B cell (primary cell): ENCODE measurements around the gene PRXL2B. TPM values are rescaled to one million over a fixed set of nuclear protein-coding genes. Genes with fewer than 3 reads are reported as not detected.
A peak's percentile ranks its signal among the peaks of the same experiment; 100 is the strongest.

Experiments used
- ATAC-seq: fragments of 200-7000 bp; cut with Tn5 transposase; one replicate; pipeline ENCODE4 v1.10.0; 2021; ENCODE audit warnings: low read depth, mild to moderate bottlenecking, moderate number of reproducible peaks, moderate library complexity
- CTCF ChIA-PET: fragments of 350-600 bp; sonication (Branson Sonifier 250); formaldehyde crosslinking; loops from one replicate; lab custom pipeline; 2021; ENCODE audit warnings: antibody characterized with exemption, inconsistent platforms; lab: Charles Lee
- POLR2A ChIA-PET: fragments of 350-600 bp; sonication (Branson Sonifier 250); formaldehyde crosslinking; loops from one replicate; lab custom pipeline; 2021; ENCODE audit warnings: antibody characterized with exemption; lab: Charles Lee
- DNase-seq: peaks from one replicate; pipeline ENCODE4 v3.0.0; 2013
- H2AFZ ChIP-seq: 2 replicates; pipeline ENCODE4 v1.6.1; 2012; ENCODE audit warnings: mild to moderate bottlenecking, low read depth, low read length; ENCODE audit not compliant: insufficient read depth, poor library complexity, severe bottlenecking
- H3K27ac ChIP-seq, 2 donors: 1 replicate in 1 of 2; 2 replicates in 1 of 2; pipeline ENCODE4 v1.5.1; 2012 to 2013; ENCODE audit warnings: low read length in 2 of 2, mild to moderate bottlenecking in 2 of 2, moderate library complexity in 1 of 2
- H3K27me3 ChIP-seq, 4 experiments: fragments of 200-600 bp in 1 of 4; sonication (generic) in 1 of 4; replicated peaks in 1 of 4; 1 replicate in 2 of 4; 2 replicates in 2 of 4; pipeline versions ENCODE4 v1.6.1 to v1.7.0; 2013 to 2016; ENCODE audit warnings: low read length in 3 of 4, mild to moderate bottlenecking in 2 of 4, mixed read lengths in 1 of 4, moderate library complexity in 1 of 4; ENCODE audit not compliant: insufficient read depth in 4 of 4, control insufficient read depth in 3 of 4; ENCODE audit errors: control extremely low read depth in 1 of 4
- H3K36me3 ChIP-seq, 2 experiments: replicated peaks in 1 of 2; 1 replicate in 1 of 2; 2 replicates in 1 of 2; pipeline versions ENCODE4 v1.6.1 to v1.7.1; 2013; ENCODE audit warnings: low read length in 1 of 2; ENCODE audit not compliant: insufficient read depth in 2 of 2, control insufficient read depth in 1 of 2; ENCODE audit errors: control extremely low read depth in 1 of 2, extremely low read depth in 1 of 2
- H3K4me1 ChIP-seq, 2 donors: fragments of 200-600 bp in 1 of 2; sonication (generic) in 1 of 2; 1 replicate in 1 of 2; 2 replicates in 1 of 2; pipeline versions ENCODE4 v1.5.1 to v1.6.1; 2013 to 2017; ENCODE audit warnings: low read length in 2 of 2; ENCODE audit not compliant: control insufficient read depth in 2 of 2, insufficient read depth in 2 of 2
- H3K4me2 ChIP-seq: replicated peaks from 2 replicates; pipeline ENCODE3; 2012; ENCODE audit warnings: mild to moderate bottlenecking, low read depth, low read length; ENCODE audit not compliant: poor library complexity, severe bottlenecking
- H3K4me3 ChIP-seq, 5 experiments: fragments of 200-600 bp in 1 of 5; sonication (generic) in 1 of 5; 1 replicate in 3 of 5; 2 replicates in 2 of 5; pipeline versions ENCODE4 v1.5.1 to v1.7.0; 2011 to 2016; ENCODE audit warnings: low read length in 4 of 5, mild to moderate bottlenecking in 4 of 5, low read depth in 2 of 5, control low read depth in 1 of 5, moderate library complexity in 1 of 5; ENCODE audit not compliant: insufficient read depth in 1 of 5; ENCODE audit errors: control extremely low read depth in 1 of 5, extremely low read depth in 1 of 5
- H3K79me2 ChIP-seq: fragments of 200-600 bp; sonication (generic); one replicate; pipeline ENCODE4 v1.6.0; 2016; ENCODE audit warnings: low read length; ENCODE audit not compliant: control insufficient read depth, insufficient read depth
- H3K9ac ChIP-seq: fragments of 200-600 bp; sonication (generic); 2 replicates; pipeline ENCODE4 v1.6.1; 2017; ENCODE audit warnings: mild to moderate bottlenecking, low read length, moderate library complexity
- H3K9me3 ChIP-seq, 3 donors: one replicate each; pipeline versions ENCODE4 v1.6.1 to v1.7.1; 2013; ENCODE audit warnings: low read length in 2 of 3; ENCODE audit not compliant: control insufficient read depth in 2 of 3, insufficient read depth in 1 of 3; ENCODE audit errors: control extremely low read depth in 1 of 3
- H4K20me1 ChIP-seq: 2 replicates; pipeline ENCODE4 v1.6.0; 2012; ENCODE audit warnings: mild to moderate bottlenecking, low read length; ENCODE audit not compliant: insufficient read depth, control insufficient read depth, poor library complexity, severe bottlenecking
- H3K27ac Mint-ChIP-seq: one replicate; pipeline ENCODE4 v1.8.0; 2021; ENCODE audit warnings: mixed read lengths
- H3K27me3 Mint-ChIP-seq: one replicate; pipeline ENCODE4 v1.8.0; 2021; ENCODE audit warnings: mixed read lengths
- H3K4me1 Mint-ChIP-seq: one replicate; pipeline ENCODE4 v1.8.0; 2021; ENCODE audit warnings: mixed read lengths
- H3K4me3 Mint-ChIP-seq: one replicate; pipeline ENCODE4 v1.8.0; 2021; ENCODE audit warnings: mixed read lengths
- H3K9me3 Mint-ChIP-seq: one replicate; pipeline ENCODE4 v1.8.0; 2022; ENCODE audit warnings: mixed read lengths; ENCODE audit not compliant: insufficient read depth
- EZH2 ChIP-seq: IDR thresholded peaks from 2 replicates; pipeline ENCODE4 v1.6.1; 2012; ENCODE audit warnings: borderline replicate concordance, low read depth, mild to moderate bottlenecking, moderate library complexity, low read length; ENCODE audit not compliant: insufficient read depth, poor library complexity, severe bottlenecking
- WGBS: methylation state at CpG from one replicate; pipeline ENCODE4 v1.1.5; 2013; ENCODE audit warnings: missing lambda C conversion rate; ENCODE audit not compliant: insufficient coverage; 5-methylcytosine and 5-hydroxymethylcytosine counted together
- intact Hi-C: fragments of 100-400 bp; cut with micrococcal nuclease; formaldehyde crosslinking; loops from one replicate; pipeline ENCODE4 v1.10.0; 2022
- polyA plus RNA-seq: library from polyadenylated mRNA; depleted of rRNA; stranded (reverse); fragments of >200 nt; gene quantifications from 2 replicates; pipeline ENCODE4 v1.2.3, GENCODE V29; 2012
- total RNA-seq, 2 donors: library from RNA; stranded (reverse); fragments of 120-200 nt in 1 of 2; gene quantifications; 1 replicate in 1 of 2; 2 replicates in 1 of 2; pipeline versions ENCODE4 v1.2.3 to v1.2.4, GENCODE V29; 2013 to 2022
- TF ChIP-seq, protein P1 (sequence below): fragments of 200-600 bp; IDR thresholded peaks from one replicate; pipeline ENCODE4 v1.8.0; 2022; ENCODE audit warnings: antibody characterized with exemption, mild to moderate bottlenecking

The PRXL2B gene
- total and polyA plus RNA-seq, 2 donors (not counting 1 experiment from before 2014, with no cell fraction given) = 13.0 to 27.0 TPM

GRCh38 chr1:2553871-2554620 lies 32.5 kb upstream of the PRXL2B start:
- 89% methylated on average over 27 of the region's 30 CpGs for WGBS
- peaks cover 63% of the 10 kb centered on the region for H3K4me1 Mint-ChIP-seq
- intact Hi-C loops = no loop called here
- Histone ChIP-seq H3K9ac (no peak overlapping the region), H2AFZ (no peak overlapping the region), H4K20me1 (peaks cover 17% of the 10 kb centered on the region), H3K27me3 (no peaks in the 10 kb centered on the region), H3K79me2 (peaks cover 31% of the 10 kb centered on the region), H3K4me1 (peaks cover 49 to 61% of the 10 kb centered on the region in 2 donors), H3K27ac (peak overlapping the region in 1 of 2 donors; percentile 99), H3K4me2 (peak overlapping the region; percentile 100), H3K4me3 (no peak overlapping the region), H3K36me3 (peaks cover 0 to 12% of the 10 kb centered on the region in 2 experiments), H3K9me3 (peaks cover 0 to 3% (median 0%) of the 10 kb centered on the region in 3 donors)
- TF ChIP-seq, protein P1, sequence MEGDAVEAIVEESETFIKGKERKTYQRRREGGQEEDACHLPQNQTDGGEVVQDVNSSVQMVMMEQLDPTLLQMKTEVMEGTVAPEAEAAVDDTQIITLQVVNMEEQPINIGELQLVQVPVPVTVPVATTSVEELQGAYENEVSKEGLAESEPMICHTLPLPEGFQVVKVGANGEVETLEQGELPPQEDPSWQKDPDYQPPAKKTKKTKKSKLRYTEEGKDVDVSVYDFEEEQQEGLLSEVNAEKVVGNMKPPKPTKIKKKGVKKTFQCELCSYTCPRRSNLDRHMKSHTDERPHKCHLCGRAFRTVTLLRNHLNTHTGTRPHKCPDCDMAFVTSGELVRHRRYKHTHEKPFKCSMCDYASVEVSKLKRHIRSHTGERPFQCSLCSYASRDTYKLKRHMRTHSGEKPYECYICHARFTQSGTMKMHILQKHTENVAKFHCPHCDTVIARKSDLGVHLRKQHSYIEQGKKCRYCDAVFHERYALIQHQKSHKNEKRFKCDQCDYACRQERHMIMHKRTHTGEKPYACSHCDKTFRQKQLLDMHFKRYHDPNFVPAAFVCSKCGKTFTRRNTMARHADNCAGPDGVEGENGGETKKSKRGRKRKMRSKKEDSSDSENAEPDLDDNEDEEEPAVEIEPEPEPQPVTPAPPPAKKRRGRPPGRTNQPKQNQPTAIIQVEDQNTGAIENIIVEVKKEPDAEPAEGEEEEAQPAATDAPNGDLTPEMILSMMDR = no peak
- TF ChIP-seq EZH2 = no peak
- CTCF ChIA-PET = interaction anchor here (0.6 to 3.9 kb wide), 8 partner anchors 8 to 871 kb away, joined by 3 to 47 read pairs (median 6); partner anchors contain the start of gene PRXL2B
- POLR2A ChIA-PET = interaction anchor here (1.1 to 3.0 kb wide), 3 partner anchors 31 to 359 kb away, joined by 3 to 77 read pairs (median 3); partner anchors contain the start of gene PRXL2B
- H3K27ac Mint-ChIP-seq = peak overlapping the region; percentile 97
- DNase-seq (no peak), ATAC-seq (no peak)
- H3K9me3 Mint-ChIP-seq = no peaks in the 10 kb centered on the region
- peak overlapping the region; percentile 95 for H3K4me3 Mint-ChIP-seq
- H3K27me3 Mint-ChIP-seq = no peaks in the 10 kb centered on the region
